Upper lobe of left lung (tissue), 4 donors: ENCODE measurements around the gene CD82.
A peak's percentile ranks its signal among the peaks of the same experiment; 100 is the strongest.

Experiments used
- EP300 ChIP-seq, 4 donors: sonication (generic); formaldehyde crosslinking; IDR thresholded peaks; one replicate each; pipeline ENCODE4 v1.5.1; 2017; ENCODE audit warnings: antibody characterized with exemption in 4 of 4, control low read depth in 2 of 4
- POLR2A ChIP-seq, 4 donors: fragments of 450-650 bp; IDR thresholded peaks; one replicate each; pipeline ENCODE4 v1.5.1; 2016 to 2017; ENCODE audit warnings: antibody characterized with exemption in 4 of 4, mild to moderate bottlenecking in 2 of 4
- POLR2AphosphoS5 ChIP-seq, 2 donors: sonication (generic); formaldehyde crosslinking; IDR thresholded peaks; one replicate each; pipeline ENCODE4 v1.5.1; 2017; ENCODE audit warnings: antibody characterized with exemption in 2 of 2
- TF ChIP-seq, protein P1 (sequence below), 6 experiments: fragments of 450-650 bp in 4 of 6; fragments of 200-600 bp in 2 of 6; sonication (generic) in 2 of 6; IDR thresholded peaks; one replicate each; pipeline ENCODE4 v1.5.1; 2016 to 2019; ENCODE audit warnings: antibody characterized with exemption in 6 of 6

DNA sequence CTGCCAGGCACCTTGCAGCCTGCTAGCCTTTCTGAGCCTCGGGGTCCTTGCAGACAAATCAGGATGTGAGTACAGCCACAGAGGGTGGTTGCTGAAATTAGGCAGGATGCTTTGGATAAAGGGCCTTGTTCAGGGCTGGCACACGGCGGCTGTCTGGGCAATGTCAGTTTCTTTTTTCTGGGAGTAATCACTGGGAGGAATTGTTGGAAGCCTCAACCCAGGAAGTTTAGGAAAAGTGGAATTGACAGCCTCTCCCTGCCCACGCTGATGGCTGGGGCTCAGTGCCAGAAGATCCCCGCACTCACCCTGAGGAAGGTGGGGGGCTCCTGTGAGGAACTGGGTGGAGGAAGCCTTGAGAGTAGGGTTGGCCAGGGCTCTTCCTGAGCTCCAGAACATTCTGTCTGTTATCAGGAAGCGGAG lies 37.4 kb downstream of the CD82 start:
- TF ChIP-seq POLR2A (IDR thresholded peaks at IDR 0.05): no peak
- TF ChIP-seq, protein P1, sequence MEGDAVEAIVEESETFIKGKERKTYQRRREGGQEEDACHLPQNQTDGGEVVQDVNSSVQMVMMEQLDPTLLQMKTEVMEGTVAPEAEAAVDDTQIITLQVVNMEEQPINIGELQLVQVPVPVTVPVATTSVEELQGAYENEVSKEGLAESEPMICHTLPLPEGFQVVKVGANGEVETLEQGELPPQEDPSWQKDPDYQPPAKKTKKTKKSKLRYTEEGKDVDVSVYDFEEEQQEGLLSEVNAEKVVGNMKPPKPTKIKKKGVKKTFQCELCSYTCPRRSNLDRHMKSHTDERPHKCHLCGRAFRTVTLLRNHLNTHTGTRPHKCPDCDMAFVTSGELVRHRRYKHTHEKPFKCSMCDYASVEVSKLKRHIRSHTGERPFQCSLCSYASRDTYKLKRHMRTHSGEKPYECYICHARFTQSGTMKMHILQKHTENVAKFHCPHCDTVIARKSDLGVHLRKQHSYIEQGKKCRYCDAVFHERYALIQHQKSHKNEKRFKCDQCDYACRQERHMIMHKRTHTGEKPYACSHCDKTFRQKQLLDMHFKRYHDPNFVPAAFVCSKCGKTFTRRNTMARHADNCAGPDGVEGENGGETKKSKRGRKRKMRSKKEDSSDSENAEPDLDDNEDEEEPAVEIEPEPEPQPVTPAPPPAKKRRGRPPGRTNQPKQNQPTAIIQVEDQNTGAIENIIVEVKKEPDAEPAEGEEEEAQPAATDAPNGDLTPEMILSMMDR (IDR thresholded peaks at IDR 0.05): no peak
- peak in 1 of 2 donors; percentile 46 for TF ChIP-seq POLR2AphosphoS5 (IDR thresholded peaks at IDR 0.05)
- no peak for TF ChIP-seq EP300 (IDR thresholded peaks at IDR 0.05)
